HEK293T (cell line): Measurements from ENCODE around the gene CALN1.
A peak's percentile ranks its signal among the peaks of the same experiment; 100 is the strongest.
"Not testable (repeated sequence)": the region's sequence is repeated elsewhere in the genome, so short reads cannot be mapped to it uniquely, and the experiment has no call there.

Experiments used
- CTCF ChIA-PET: fragments of 350-600 bp; formaldehyde crosslinking; extraction: SDS; loops from one replicate; lab custom pipeline; 2021; ENCODE audit warnings: antibody characterized with exemption, inconsistent platforms; lab: Yijun Ruan, JAX
- POLR2A ChIA-PET: fragments of 350-600 bp; formaldehyde crosslinking; extraction: SDS; loops from one replicate; lab custom pipeline; 2020; ENCODE audit warnings: antibody characterized with exemption, inconsistent platforms; lab: Yijun Ruan, JAX
- DNase-seq: peaks from one replicate; pipeline ENCODE4 v3.0.0; 2012; ENCODE audit warnings: mixed read lengths; ENCODE audit errors: extremely low spot score
- ARNT ChIP-seq: fragments of 450-650 bp; IDR thresholded peaks from 2 replicates; pipeline ENCODE4 v1.6.1; 2017; ENCODE audit warnings: mild to moderate bottlenecking
- BHLHE40 ChIP-seq: fragments of 450-650 bp; IDR thresholded peaks from 2 replicates; pipeline ENCODE4 v1.6.1; 2016; ENCODE audit warnings: mild to moderate bottlenecking, moderate library complexity, borderline replicate concordance
- CTBP1 ChIP-seq: fragments of 450-650 bp; IDR thresholded peaks from 2 replicates; pipeline ENCODE4 v1.6.1; 2016; ENCODE audit warnings: borderline replicate concordance
- ELF4 ChIP-seq: fragments of 450-650 bp; IDR thresholded peaks from 2 replicates; pipeline ENCODE4 v1.6.1; 2017; ENCODE audit warnings: antibody characterized with exemption
- FOXA1 ChIP-seq: fragments of 450-650 bp; IDR thresholded peaks from 2 replicates; pipeline ENCODE4 v1.6.1; 2016; ENCODE audit warnings: mild to moderate bottlenecking
- FOXK2 ChIP-seq: fragments of 450-650 bp; IDR thresholded peaks from 2 replicates; pipeline ENCODE4 v1.6.1; 2016; ENCODE audit warnings: mild to moderate bottlenecking
- FOXM1 ChIP-seq: fragments of 450-650 bp; IDR thresholded peaks from 2 replicates; pipeline ENCODE4 v1.6.1; 2017; ENCODE audit warnings: mild to moderate bottlenecking, borderline replicate concordance
- HDGF ChIP-seq: fragments of 450-650 bp; IDR thresholded peaks from 2 replicates; pipeline ENCODE4 v1.6.1; 2017; ENCODE audit warnings: antibody characterized with exemption, borderline replicate concordance
- L3MBTL2 ChIP-seq: fragments of 450-650 bp; conservative IDR thresholded peaks from 2 replicates; pipeline ENCODE4 v1.6.1; 2016; ENCODE audit warnings: mild to moderate bottlenecking
- LEF1 ChIP-seq: fragments of 450-650 bp; IDR thresholded peaks from 2 replicates; pipeline ENCODE4 v1.6.1; 2017; ENCODE audit warnings: mild to moderate bottlenecking, borderline replicate concordance
- NFRKB ChIP-seq: fragments of 450-650 bp; IDR thresholded peaks from 2 replicates; pipeline ENCODE4 v1.6.1; 2016; ENCODE audit warnings: mild to moderate bottlenecking, moderate library complexity
- SP1 ChIP-seq: fragments of 450-650 bp; IDR thresholded peaks from 2 replicates; pipeline ENCODE4 v1.6.1; 2017
- SUZ12 ChIP-seq: fragments of 450-650 bp; IDR thresholded peaks from 2 replicates; pipeline ENCODE4 v1.6.1; 2016; ENCODE audit warnings: mild to moderate bottlenecking
- TARDBP ChIP-seq: fragments of 450-650 bp; IDR thresholded peaks from 2 replicates; pipeline ENCODE4 v1.6.1; 2016
- ZNF384 ChIP-seq: fragments of 450-650 bp; IDR thresholded peaks from 2 replicates; pipeline ENCODE4 v1.6.1; 2016
- TF ChIP-seq, protein P1 (sequence below): fragments of 450-650 bp; IDR thresholded peaks from 2 replicates; pipeline ENCODE4 v1.6.1; 2016

Gene CALN1

DNA sequence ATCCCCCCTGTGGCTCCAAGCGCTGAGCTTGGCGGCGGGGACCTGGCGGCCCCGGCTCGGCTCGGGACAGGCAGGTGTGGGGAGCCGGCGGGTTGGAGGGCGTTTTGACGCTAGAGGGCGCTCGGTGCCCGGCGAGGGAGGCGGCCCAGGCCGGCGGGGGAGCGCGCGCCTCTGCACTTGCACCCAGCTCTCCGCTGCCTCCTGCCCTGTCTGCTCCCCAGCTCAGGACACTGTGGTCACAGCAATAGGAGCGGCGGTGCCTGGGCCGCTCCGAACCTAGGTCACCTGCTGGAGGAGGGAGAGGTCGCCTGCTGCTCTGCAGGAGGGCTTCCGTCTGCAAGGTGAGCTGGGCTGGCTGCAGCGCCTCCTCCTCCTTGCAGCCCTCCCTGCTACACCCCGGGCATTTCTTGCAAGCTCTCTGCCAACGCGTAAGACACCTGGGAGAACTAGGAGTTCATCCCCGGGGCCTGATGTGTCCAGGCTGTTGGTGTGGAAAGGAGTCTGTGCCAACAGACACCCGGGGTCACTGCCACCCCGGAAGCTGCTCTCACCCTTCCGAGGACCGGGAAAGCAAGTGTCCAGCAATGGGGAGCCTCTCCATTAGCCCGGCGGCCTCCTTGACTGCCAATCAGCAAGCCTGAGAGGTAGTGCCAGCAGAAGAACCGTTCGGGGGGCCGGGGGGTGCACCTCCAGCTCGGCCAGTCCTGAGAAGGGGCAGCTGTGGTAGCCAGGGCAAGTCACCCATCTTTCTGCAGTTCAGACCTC, 659.8 kb downstream of the CALN1 start:
- no peak for TF ChIP-seq HDGF
- TF ChIP-seq LEF1: no peak
- TF ChIP-seq FOXA1: no peak
- no peak for TF ChIP-seq ZNF384
- no peak for TF ChIP-seq BHLHE40
- TF ChIP-seq, protein P1, sequence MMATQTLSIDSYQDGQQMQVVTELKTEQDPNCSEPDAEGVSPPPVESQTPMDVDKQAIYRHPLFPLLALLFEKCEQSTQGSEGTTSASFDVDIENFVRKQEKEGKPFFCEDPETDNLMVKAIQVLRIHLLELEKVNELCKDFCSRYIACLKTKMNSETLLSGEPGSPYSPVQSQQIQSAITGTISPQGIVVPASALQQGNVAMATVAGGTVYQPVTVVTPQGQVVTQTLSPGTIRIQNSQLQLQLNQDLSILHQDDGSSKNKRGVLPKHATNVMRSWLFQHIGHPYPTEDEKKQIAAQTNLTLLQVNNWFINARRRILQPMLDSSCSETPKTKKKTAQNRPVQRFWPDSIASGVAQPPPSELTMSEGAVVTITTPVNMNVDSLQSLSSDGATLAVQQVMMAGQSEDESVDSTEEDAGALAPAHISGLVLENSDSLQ: no peak
- TF ChIP-seq ELF4: no peak
- no peak for TF ChIP-seq FOXK2
- no peak for TF ChIP-seq ARNT
- no peak for TF ChIP-seq NFRKB
- no peak for TF ChIP-seq TARDBP
- TF ChIP-seq CTBP1: no peak
- no peak for TF ChIP-seq SP1
- TF ChIP-seq FOXM1: no peak
- POLR2A ChIA-PET: no interaction called here
- peak; percentile 78 for DNase-seq
- CTCF ChIA-PET: interaction anchor here (0.6 to 1.3 kb wide), 5 partner anchors 11 to 625 kb away, joined by 3 to 4 read pairs (median 3); no protein-coding TSS in a partner anchor

DNA sequence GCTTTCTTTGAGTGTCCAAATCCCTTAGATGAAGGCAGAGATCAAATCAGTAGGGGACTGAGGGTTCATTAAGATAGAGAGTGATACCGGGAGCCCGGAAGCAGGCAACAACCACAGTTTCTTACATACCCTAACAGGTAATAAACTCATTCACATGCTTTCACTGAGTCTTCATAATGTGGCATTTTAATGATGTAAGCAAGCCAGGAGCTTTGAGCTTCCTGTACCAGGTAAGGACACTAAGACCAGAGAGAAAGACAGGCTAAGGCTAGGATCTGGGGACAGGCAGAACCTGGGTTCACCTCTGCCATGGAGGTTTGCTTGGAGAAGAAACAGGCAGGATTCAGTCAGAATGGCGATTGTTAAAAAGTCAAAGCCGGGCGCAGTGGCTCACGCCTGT, 661.8 kb downstream of the CALN1 start:
- CTCF ChIA-PET: no interaction called here
- no peak for TF ChIP-seq ARNT
- TF ChIP-seq SP1: no peak
- TF ChIP-seq FOXK2: no peak
- TF ChIP-seq LEF1: no peak
- no peak for TF ChIP-seq BHLHE40
- TF ChIP-seq, protein P1: no peak
- TF ChIP-seq CTBP1: no peak
- no peak for TF ChIP-seq NFRKB
- TF ChIP-seq FOXA1: no peak
- no peak for TF ChIP-seq HDGF
- TF ChIP-seq ZNF384: no peak
- no peak for TF ChIP-seq ELF4
- no peak for TF ChIP-seq L3MBTL2
- TF ChIP-seq FOXM1: no peak
- TF ChIP-seq SUZ12: no peak
- no peak for TF ChIP-seq TARDBP
- no peak for DNase-seq
- POLR2A ChIA-PET: no interaction called here

DNA sequence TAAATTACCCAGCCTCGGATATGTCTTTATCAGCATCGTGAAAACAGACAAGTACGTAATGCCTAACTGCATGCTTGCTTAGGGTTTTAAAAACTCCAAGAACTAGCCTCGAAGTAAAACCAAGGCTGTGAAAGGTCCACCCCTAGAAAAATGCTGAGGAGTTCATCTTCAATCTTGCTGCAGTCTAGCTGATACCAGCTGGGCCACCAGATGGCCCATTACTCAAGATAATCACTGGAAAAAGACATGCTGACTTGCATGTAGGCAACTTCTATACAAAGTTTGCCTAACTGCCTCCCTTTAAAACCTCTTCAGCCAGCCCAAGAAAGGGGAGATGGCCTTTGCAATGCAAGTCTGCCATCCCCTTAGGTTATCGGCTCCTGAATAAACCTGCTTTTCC, 666.1 kb downstream of the CALN1 start:
- ChIA-PET CTCF (interaction anchor here (0.7 kb wide), 1 partner anchor 9 kb away, joined by 3 read pairs; no protein-coding TSS in a partner anchor), POLR2A (no interaction called here)
- no peak for DNase-seq
- TF ChIP-seq FOXK2 (no peak), FOXA1 (no peak), NFRKB (no peak), FOXM1 (no peak), ZNF384 (no peak), L3MBTL2 (no peak), ELF4 (no peak), HDGF (no peak)
- TF ChIP-seq, protein P1: no peak

DNA sequence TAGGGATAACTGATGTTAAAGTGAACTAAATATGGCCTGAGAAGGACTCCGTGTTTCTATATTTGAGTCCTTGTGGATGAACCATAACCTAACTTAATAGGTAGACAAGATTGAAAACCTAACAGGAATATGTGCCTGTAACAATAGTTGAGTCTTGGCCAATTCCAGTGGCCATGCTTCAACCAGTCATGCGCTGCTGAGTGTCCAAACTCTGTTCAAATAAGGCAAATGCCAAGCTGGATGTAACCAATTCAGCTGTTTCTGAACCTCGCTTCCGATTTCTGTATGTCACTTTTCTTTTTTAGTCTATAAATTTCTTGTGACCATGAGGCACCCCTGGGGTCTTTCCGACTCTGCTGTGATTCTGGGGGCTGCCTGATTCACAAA, 672.0 kb downstream of the CALN1 start:
- CTCF ChIA-PET: no interaction called here
- TF ChIP-seq LEF1 (no peak), FOXA1 (no peak), TARDBP (no peak), L3MBTL2 (no peak), HDGF (no peak), ARNT (no peak), NFRKB (no peak), BHLHE40 (no peak), CTBP1 (no peak), FOXK2 (no peak), FOXM1 (no peak), ELF4 (no peak), SUZ12 (no peak), ZNF384 (no peak), SP1 (no peak)
- TF ChIP-seq, protein P1: no peak
- POLR2A ChIA-PET: no interaction called here

DNA sequence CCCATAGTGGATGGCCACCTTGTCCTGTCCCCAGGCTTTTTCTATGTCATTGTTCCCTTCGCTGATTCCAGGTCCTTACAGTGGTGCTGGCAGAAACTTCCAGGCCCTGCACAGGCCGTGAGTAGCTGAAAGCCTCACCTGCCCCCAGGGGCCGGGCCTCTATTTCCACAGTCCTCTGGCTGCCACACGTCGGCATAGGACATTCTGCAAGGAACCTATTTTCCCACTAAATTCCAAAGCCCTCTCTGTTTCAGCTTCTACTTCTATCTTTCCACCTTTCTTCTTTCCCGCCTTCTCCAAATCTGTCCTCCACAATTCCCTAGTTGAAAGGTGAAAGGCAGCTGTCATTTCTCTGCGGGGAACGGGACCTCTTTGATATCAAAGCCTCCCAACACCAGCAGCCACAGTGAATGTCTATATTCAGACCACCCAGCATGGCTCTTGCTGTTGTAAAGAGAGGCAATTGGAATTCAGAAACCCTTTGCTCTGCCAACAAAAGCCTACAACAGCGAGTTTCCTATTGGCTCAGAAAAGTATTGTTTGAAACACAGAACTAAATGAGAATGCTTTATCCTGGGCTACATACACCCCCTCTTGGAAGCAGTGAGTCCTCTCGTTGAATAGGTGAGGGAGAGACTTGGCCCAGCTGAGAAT, 672.5 kb downstream of the CALN1 start:
- no peak for TF ChIP-seq FOXA1
- no peak for TF ChIP-seq LEF1
- no peak for TF ChIP-seq NFRKB
- TF ChIP-seq FOXK2: no peak
- no peak for TF ChIP-seq ZNF384
- no peak for TF ChIP-seq FOXM1
- no peak for TF ChIP-seq L3MBTL2
- TF ChIP-seq CTBP1: no peak
- TF ChIP-seq HDGF: no peak
- no peak for TF ChIP-seq SUZ12
- TF ChIP-seq SP1: no peak
- ChIA-PET POLR2A (no interaction called here), CTCF (no interaction called here)
- DNase-seq: no peak

More for the DNA sequence above, 672.0 kb downstream of the CALN1 start:
- DNase-seq: no peak

DNA sequence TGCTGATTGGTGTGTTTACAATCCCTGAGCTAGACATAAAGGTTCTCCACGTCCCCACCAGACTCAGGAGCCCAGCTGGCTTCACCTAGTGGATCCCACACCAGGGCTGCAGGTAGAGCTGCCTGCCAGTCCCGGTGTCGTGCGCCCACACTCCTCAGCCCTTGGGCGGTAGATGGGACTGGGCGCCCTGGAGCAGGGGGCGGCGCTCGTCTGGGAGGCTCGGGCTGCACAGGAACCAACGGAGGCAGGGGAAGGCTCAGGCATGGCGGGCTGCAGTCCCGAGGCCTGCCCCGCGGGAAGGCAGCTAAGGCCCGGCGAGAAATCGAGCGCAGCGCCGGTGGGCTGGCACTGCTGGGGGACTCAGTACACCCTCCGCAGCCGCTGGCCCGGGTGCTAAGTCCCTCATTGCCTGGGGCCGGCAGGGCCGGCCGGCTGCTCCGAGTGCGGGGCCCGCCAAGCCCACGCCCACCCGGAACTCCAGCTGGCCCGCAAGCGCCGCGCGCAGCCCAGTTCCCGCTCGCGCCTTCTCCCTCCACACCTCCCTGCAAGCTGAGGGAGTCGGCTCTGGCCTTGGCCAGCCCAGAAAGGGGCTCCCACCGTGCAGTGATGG, 674.1 kb downstream of the CALN1 start:
- POLR2A ChIA-PET, DNase-seq: not testable (repeated sequence)
- CTCF ChIA-PET: interaction anchor here (0.6 kb wide), 1 partner anchor 595 kb away, joined by 4 read pairs; no protein-coding TSS in a partner anchor
